SK-N-DZ (cell line): ENCODE results near the gene ENTREP3.
"Not testable (repeated sequence)": the region's sequence is repeated elsewhere in the genome, so short reads cannot be mapped to it uniquely, and the experiment has no call there.

ENCODE experiments used
- DNase-seq: peaks from one replicate; pipeline ENCODE4 v3.0.0-alpha.2; 2015; ENCODE audit warnings: low spot score

The ENTREP3 gene

GRCh38 chr1:155251566-155251965 lies 3.7 kb downstream of the ENTREP3 start:
- DNase-seq: no peak

- peak; percentile 95 for DNase-seq
Observed at GRCh38 chr1:155250633-155251449, 4.4 kb downstream of the ENTREP3 start.

- DNase-seq: no peak
Observed at GRCh38 chr1:155250246-155250632, 5.0 kb downstream of the ENTREP3 start.

GRCh38 chr1:155247667-155248553 lies 7.4 kb downstream of the ENTREP3 start:
- DNase-seq: no peak

GRCh38 chr1:155246796-155247195 lies 8.5 kb downstream of the ENTREP3 start:
- DNase-seq: not testable (repeated sequence)

- no peak for DNase-seq
Observed at GRCh38 chr1:155245163-155245524, 10.1 kb downstream of the ENTREP3 start.

- peak; percentile 100 for DNase-seq
Observed at GRCh38 chr1:155244368-155245162, 10.7 kb downstream of the ENTREP3 start.

- no peak for DNase-seq
Observed at GRCh38 chr1:155242805-155243358, 12.4 kb downstream of the ENTREP3 start.

GRCh38 chr1:155241841-155242264 lies 13.4 kb downstream of the ENTREP3 start:
- no peak for DNase-seq

GRCh38 chr1:155241069-155241679 lies 14.1 kb downstream of the ENTREP3 start:
- peak; percentile 87 for DNase-seq

- no peak for DNase-seq
Observed at GRCh38 chr1:155236451-155236850, 18.8 kb downstream of the ENTREP3 start.

GRCh38 chr1:155235375-155235774 lies 19.9 kb downstream of the ENTREP3 start:
- not testable (repeated sequence) for DNase-seq

- DNase-seq: not testable (repeated sequence)
Observed at GRCh38 chr1:155233502-155233901, 21.8 kb downstream of the ENTREP3 start.

- not testable (repeated sequence) for DNase-seq
Observed at GRCh38 chr1:155232001-155232978, 23.0 kb downstream of the ENTREP3 start.

- not testable (repeated sequence) for DNase-seq
Observed at GRCh38 chr1:155231302-155231701, 24.0 kb downstream of the ENTREP3 start.

GRCh38 chr1:155228096-155228427 lies 27.2 kb downstream of the ENTREP3 start:
- no peak for DNase-seq

- peak; percentile 100 for DNase-seq
Observed at GRCh38 chr1:155227261-155228095, 27.8 kb downstream of the ENTREP3 start.

- peak; percentile 76 for DNase-seq
Observed at GRCh38 chr1:155226910-155227260, 28.4 kb downstream of the ENTREP3 start.
